Measurements from ENCODE around the gene LCOR. TPM values are rescaled to one million over a fixed set of nuclear protein-coding genes. Genes with fewer than 3 reads are reported as not detected.

LCOR gene
- total and polyA plus RNA-seq, 4 donors, result 2.5 to 31.2 (median 14.5) TPM

GRCh38 chr10:97038688-97039087 is 206.6 kb downstream of the LCOR start:
- 89% methylated on average over 7 of the region's 7 CpGs for WGBS
- no peaks in the 10 kb centered on the region for H3K9me3 ChIP-seq (ENCODE audit: control insufficient read depth in 4 of 4, low read length in 3 of 4)

More at GRCh38 chr10:97038688-97039087, 206.6 kb downstream of the LCOR start:
- H3K27ac ChIP-seq (ENCODE audit: low read depth in 1 of 2, low read length in 2 of 2), result no peak overlapping the region
- peaks cover 0 to 10% (median 8%) of the 10 kb centered on the region in 4 donors for H3K4me1 ChIP-seq (ENCODE audit: control insufficient read depth in 4 of 4, insufficient read depth in 4 of 4, low read length in 3 of 4)
- no peak for TF ChIP-seq NR2F2 (IDR thresholded peaks at IDR 0.05)
- no peak for TF ChIP-seq ZBTB33 (IDR thresholded peaks at IDR 0.05)
- TF ChIP-seq CTCF (IDR thresholded peaks at IDR 0.05; ENCODE audit: low read depth, low read length, missing input control), result no peak
- TF ChIP-seq TAF1 (conservative IDR thresholded peaks at IDR 0.05), result no peak
- TF ChIP-seq JUND (IDR thresholded peaks at IDR 0.05), result no peak
- no peak for TF ChIP-seq GABPA (IDR thresholded peaks at IDR 0.05 in 1 of 2, conservative IDR thresholded peaks at IDR 0.05 in 1 of 2)
- TF ChIP-seq FOXA1 (IDR thresholded peaks at IDR 0.05), result no peak
- no peak for TF ChIP-seq REST (IDR thresholded peaks at IDR 0.05)
- TF ChIP-seq SP1 (IDR thresholded peaks at IDR 0.05), result no peak
- no peak for TF ChIP-seq RAD21 (IDR thresholded peaks at IDR 0.05)
- TF ChIP-seq FOXA2 (IDR thresholded peaks at IDR 0.05), result no peak
- TF ChIP-seq YY1 (IDR thresholded peaks at IDR 0.05), result no peak
- no peak for TF ChIP-seq RXRA (IDR thresholded peaks at IDR 0.05)
- H3K36me3 ChIP-seq (ENCODE audit: control insufficient read depth in 4 of 4, insufficient read depth in 3 of 4, low read depth in 1 of 4, low read length in 3 of 4), result no peaks in the 10 kb centered on the region
- H3K4me3 ChIP-seq (ENCODE audit: low read depth in 1 of 3, low read length in 3 of 3), result no peak overlapping the region
- H3K9ac ChIP-seq (ENCODE audit: low read depth in 1 of 2, low read length in 2 of 2), result no peak overlapping the region
- no peak for DNase-seq (ENCODE audit: low spot score)
- no peaks in the 10 kb centered on the region for H3K27me3 ChIP-seq (ENCODE audit: control insufficient read depth in 4 of 4, insufficient read depth in 4 of 4, low read length in 3 of 4)
